NT2/D1 (cell line): ENCODE measurements around the gene USP7.

Experiments
- SUZ12 ChIP-seq: IDR thresholded peaks from 2 replicates; pipeline ENCODE4 v1.6.1; 2011; ENCODE audit not compliant: insufficient read length, insufficient read depth; ENCODE audit errors: extremely low read depth
- YY1 ChIP-seq: IDR thresholded peaks from 2 replicates; pipeline ENCODE4 v1.6.1; 2011; ENCODE audit not compliant: insufficient read length, insufficient read depth
- ZNF274 ChIP-seq: IDR thresholded peaks from 2 replicates; pipeline ENCODE4 v1.6.1; 2011; ENCODE audit warnings: mild to moderate bottlenecking, low read depth, low read length

DNA sequence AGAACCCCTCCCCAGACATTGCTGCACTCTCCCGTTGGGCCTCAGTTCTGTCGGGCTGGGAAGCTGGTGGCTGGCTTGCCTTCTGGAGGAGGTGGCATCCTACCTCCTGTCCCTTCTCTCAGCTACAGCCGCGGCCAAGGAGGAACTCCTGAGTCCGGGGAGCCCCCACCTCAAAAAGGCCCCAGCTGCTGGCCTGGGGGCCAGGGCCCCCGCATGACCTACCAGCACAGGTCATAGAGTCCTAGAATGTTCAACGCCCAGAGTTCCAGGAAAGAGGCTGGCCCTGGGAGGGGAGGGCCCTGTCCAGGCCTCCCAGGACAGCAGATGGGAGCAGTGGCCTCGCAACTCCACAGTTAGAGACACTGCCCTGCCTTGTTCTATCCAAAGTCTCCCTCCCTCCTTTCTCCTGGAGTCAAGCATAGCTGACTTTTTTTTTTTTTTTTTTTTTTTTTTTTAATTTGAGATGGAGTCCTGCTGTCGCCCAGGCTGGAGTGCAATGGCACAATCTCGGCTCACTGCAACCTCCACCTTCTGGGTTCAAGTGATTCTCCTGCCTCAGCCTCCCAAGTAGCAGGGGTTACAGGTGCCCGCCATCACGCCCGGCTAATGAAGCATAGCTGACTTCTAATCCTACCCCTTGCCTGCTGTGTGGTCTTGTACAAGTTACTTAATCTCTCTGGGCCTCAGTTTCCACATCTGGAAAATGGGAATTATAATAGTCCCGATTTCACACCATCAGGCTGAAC is 102.0 kb downstream of the USP7 start:
- TF ChIP-seq YY1, result no peak
- TF ChIP-seq ZNF274, result no peak
- no peak for TF ChIP-seq SUZ12
